HG03565 (cell line): ENCODE data around the gene HIPK2.
A peak's percentile ranks its signal among the peaks of the same experiment; 100 is the strongest.

Source experiments
- ATAC-seq: cut with Tn5 transposase; IDR thresholded peaks from one replicate; pipeline ENCODE4 v1.9.1; 2021; ENCODE audit warnings: mild to moderate bottlenecking, moderate library complexity; ENCODE audit not compliant: unreplicated experiment

HIPK2 gene

DNA sequence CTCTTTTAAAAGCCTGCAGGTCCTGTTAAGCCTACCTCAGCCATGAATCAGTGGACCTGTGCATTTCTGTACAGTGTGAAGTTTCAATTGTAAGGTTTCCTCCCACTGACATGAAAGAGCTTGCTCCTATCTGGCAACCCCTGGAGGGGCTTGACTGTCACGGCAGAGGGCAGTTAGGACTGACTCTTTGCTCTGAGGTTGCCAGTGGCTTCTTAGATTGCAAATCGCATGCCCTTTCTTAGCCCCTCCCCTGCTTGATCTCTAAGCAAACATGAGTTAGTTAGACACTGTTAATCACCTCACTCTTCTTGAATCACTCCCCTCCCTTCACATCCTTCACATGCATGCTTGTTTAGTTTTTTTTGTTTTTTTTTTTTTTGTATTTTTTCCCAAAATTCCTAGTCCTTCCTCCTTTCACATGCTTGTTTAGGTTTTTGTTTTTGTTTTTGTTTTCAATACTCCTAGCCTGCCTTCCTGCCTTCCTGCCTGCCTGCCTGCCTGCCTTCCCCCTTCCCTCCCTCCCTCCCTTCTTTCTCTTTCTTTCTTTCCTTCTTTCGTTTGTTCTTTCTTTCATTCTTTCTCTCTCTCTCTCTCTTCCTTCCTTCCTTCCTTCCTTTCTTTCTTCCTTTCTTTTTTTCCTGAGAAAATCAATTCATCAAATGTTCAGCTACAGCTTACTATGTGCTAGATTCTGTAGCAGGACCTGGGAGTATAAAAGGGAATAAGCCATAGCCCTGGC is 6.0 kb upstream of the HIPK2 start:
- no peak for ATAC-seq

GRCh38 chr7:139782932-139783331 is 5.1 kb upstream of the HIPK2 start:
- no peak for ATAC-seq

GRCh38 chr7:139777133-139777891 is 486 bp downstream of the HIPK2 start:
- no peak for ATAC-seq

DNA sequence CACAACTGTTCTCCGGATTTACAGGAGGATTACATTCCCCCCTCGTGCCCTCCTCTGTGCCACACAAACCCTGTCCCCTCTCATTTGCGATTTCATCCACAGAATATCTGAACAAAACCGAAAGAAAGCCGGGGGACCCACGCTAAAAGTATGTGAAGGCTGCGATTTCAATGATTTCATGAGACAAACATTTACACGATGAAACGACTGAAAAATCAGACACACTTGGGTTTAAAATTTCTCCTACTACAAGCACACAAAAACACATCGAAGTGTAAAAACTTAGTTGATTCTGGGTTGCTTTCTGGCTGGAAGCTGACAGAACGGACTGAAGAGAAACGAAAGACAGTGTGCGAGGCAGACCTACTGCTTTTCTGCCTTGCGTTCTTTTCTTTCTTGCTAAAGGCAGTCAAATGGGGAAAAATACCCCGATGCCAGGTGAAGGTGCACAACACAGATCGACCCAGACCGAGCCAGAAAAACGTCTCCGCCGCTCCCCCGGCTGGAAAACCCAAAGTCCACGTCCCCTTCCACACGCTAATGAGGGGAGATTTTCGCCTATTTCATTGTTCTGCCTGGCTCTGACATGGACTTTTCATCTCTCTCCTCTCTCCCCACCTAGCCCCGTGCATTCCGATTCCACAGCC is 1.2 kb downstream of the HIPK2 start:
- ATAC-seq, result no peak

GRCh38 chr7:139775829-139776266 is 1.9 kb downstream of the HIPK2 start:
- ATAC-seq, result no peak

DNA sequence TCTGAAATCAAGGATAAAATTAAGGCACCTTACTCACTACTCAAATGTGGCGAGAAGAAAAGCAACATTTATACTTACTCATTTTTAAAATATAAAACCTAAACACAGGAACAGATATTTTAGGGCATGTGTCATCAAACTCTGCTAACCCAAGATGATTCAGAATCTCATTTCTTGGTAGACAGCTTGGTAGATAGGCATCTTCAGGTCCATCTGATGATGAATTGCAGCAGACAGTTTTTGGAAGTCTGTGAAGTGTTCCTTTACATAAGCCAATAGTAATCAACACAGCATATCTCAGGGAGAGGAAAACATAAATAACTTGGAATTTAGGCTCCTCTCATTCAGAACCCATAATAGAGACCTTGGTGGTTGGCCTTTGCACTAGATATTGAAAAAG is 3.4 kb downstream of the HIPK2 start:
- ATAC-seq, result no peak

GRCh38 chr7:139773371-139773770 is 4.4 kb downstream of the HIPK2 start:
- no peak for ATAC-seq

- ATAC-seq, result no peak
Observed at GRCh38 chr7:139772873-139773272, 4.9 kb downstream of the HIPK2 start.

DNA sequence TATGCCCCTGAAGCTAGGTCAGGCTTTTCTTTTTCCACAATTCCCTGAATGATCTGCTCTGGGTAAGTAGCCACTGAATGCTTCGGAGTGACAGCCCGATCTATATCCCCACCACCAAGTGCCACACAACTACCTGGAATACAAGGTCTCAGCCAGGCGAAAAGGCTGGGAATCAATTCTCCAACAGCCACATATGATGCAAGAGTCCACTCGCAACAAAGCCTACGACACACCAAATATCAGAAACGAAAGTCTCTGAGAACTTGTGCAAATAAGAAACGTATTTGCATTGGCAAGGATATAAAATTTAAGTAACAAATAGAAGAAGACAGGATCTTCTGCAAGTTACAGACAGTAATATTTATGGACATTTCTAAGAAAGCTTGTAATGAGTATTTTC is 5.7 kb downstream of the HIPK2 start:
- no peak for ATAC-seq

- ATAC-seq, result no peak
Observed at GRCh38 chr7:139771001-139771956, 6.5 kb downstream of the HIPK2 start.

DNA sequence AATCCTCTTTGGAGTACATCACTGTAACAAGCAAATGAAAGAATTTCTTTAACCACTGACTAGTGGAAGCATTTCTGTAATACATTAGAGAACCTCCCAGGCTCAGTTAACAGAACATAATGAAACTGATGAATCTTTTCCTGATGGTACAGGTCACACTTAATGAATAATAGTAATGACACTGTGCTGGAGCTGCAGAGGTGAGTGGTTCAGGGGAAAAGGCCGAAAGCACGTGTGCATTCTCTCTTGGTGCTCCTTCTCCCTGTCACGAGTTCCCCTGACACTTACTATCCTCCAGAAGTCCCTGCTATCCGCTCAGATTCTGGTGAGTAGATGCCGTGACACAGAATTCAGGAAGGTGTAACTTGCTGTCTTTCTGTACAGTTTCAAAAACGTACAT is 8.0 kb downstream of the HIPK2 start:
- ATAC-seq, result no peak

DNA sequence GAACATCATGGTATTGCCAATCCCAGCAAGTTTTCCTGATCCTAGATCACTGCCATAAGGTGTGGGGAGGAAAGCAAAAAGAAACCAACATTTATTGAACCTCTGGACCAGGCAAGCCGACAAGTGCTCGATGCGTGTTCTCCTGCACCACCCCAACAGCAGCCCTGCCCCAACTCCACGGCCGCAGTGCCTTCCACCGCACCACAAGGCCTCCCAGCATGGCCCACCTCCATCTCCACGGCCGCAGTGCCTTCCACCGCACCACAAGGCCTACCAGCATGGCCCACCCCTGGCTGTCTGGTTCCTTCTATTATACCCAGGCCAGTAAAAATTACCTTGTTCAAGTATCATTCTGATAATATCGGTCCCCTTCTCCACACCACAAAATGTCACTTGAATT is 8.7 kb downstream of the HIPK2 start:
- no peak for ATAC-seq

GRCh38 chr7:139768249-139768824 is 9.5 kb downstream of the HIPK2 start:
- ATAC-seq, result no peak

DNA sequence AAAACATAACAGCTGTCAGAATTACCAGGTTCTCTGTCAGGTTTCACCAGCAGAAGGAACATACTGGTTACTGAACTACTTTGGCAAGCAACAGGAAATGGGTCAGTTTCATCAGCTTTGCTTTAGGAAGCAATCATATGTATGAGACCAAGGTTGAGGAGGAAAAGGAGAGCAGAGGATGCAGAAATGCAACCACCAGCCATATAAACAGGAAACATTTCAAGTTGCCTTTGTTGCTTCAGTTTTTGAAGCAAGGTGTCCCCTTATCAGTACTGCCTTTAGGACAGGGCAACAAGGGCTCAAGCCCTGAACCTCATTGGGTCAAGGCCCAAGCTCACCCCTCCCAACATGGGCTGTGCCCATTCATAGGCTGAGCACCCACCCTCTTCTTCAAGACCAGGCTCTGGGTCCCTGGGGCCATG is 10.2 kb downstream of the HIPK2 start:
- ATAC-seq, result peak; percentile 73

- no peak for ATAC-seq
Observed at GRCh38 chr7:139765143-139765542, 12.7 kb downstream of the HIPK2 start.

DNA sequence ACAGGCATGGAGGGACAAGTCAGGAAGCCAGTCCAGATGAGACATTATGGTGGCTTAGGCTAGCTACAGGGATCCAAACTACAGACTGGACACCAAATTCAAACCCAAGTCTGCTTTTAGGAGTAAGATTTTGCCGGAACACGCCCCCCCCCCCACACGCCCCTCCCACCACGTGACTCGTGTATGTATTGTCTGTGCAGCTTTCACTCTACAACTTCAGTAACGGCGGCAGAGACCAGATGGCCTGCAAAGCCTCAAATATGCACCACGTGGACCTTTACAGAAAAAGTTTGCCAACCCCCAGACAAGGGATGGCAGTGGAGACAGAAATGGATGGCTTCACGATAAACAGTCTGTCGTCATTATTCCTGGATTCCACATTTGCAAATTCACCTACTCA is 14.5 kb downstream of the HIPK2 start:
- no peak for ATAC-seq

GRCh38 chr7:139762886-139763285 is 14.9 kb downstream of the HIPK2 start:
- no peak for ATAC-seq

DNA sequence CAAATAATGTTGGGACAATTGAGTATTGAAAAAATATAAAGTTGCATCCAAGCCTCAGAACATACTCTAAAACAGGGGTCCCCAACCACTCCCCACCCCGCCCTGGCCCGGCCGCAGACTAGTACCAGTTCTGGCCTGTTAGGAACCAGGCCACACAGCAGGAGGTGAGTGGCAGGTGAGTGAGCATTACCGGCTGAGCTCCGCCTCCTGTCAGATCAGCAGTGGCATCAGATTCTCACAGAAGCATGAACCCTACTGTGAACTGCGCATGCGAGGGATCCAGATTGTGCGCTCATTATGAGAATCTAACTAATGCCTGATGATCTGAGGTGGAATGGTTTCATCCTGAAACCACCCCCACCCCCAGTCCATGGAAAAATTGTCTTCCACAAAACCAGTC is 19.4 kb downstream of the HIPK2 start:
- no peak for ATAC-seq

DNA sequence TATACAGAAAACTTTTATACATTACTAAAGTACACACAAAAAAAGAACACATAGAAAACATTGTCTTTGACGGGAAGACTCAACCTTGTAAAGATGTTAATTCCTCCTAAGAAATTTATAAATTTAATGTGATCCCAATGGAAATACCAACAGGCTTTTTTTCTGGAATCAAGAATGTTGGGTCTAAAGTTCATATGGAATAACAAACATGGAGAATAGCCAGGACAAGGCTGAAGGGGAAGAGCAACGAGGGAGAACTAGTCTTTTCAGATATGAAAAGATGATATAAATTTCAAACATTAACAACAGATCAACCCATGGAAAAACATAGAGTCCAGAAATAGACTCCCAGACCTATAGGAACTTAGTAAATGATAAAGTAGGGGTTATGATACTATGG is 19.8 kb downstream of the HIPK2 start:
- ATAC-seq, result no peak

DNA sequence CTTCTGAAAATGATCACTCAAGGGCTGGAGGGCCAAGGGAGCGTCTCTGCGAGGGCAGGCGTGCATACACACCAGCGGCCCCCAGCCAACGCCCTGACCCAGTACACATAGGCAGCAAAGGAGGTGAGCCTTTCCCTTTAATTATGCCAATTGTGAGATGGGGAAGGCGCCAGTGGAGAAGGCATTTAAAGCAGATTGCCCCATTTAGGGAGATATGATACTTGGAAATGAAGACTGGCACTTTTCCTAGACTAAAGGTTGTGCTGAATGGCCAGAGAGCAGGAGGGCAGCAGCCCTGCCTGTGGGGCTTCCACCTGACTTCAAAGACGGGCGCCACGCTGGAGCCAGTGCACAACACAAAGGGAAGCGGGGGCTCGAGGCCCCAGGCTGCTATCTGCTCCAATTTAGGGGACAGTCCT is 24.1 kb downstream of the HIPK2 start:
- no peak for ATAC-seq
